ENCODE measurements around the gene BAZ2B.
A peak's percentile ranks its signal among the peaks of the same experiment; 100 is the strongest.
"Not testable (repeated sequence)": the region's sequence is repeated elsewhere in the genome, so short reads cannot be mapped to it uniquely, and the experiment has no call there.

The BAZ2B gene

DNA sequence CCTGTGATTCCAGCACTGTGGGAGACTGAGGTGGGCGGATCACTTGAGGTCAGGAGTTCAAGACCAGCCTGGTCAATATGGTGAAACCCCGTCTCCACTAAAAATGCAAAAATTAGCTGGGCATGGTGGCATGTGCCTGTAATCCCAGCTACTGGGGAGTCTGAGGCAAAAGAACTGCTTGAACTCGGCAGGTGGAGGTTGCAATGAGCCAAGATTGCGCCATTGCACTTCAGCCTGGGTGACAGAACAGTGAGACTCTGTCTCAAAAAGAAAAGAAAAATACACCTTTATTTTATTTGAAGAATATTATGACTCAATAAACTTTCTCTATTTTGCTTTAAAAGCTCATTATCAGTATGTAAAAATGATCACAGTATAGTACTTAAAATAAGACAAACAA is 81.1 kb downstream of the BAZ2B start:
- not testable (repeated sequence) for DNase-seq (ENCODE audit: low spot score)

DNA sequence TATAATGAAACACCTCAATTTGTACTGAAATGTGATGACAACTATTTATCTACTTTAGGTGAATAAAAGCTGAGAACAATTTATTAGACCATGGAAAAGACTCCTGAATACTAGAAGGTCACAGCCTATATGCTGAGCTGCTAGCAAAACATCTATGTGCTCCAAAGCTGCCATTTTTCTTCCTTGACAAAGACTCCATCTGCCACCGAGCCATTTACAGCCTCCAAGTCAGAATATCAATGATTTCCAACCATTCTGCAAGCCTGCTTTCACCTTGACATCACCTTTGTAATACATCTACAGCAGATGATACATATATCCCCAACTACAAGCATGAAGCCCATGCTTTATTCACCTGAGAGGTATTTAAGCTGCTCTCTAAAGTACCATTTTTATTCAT is 84.9 kb downstream of the BAZ2B start:
- DNase-seq (ENCODE audit: low spot score), result no peak

DNA sequence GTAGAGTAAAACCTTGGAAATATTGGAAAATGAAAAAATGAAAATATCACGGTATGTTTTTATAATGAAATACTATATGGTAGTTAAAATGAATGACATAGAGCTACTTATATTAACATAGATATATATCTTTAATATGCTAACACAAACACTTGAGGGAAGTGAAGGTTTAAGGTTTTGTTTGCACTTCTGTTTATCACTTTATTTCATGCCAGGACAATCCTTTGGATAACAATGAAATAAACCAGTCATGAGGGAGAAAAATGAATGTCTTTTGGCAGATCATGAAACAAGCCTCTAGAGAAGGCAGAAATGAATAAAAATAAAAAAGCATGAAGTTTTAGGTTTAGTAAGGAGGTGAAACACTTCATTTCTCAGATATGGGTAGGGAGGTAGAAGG is 89.9 kb downstream of the BAZ2B start:
- DNase-seq (ENCODE audit: low spot score), result no peak

DNA sequence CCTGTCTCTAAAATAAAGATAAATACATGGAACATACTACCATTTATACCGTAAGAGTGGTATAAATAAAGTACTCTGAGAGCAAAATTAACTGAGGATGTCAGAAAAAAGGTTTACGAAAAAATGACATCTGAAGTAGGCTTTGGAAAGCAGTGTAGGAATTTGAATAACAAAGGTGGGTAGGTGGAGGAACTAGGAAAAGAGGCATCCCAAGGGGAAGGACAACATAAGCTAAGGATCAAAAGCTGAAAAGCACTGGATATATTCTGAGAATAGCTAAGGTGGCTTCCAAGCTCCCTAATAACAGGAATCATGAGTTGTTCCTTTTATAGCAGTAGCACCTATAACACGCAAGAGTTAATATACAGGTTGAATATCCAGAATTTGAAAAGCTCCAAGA is 91.3 kb downstream of the BAZ2B start:
- DNase-seq (ENCODE audit: low spot score), result no peak

DNA sequence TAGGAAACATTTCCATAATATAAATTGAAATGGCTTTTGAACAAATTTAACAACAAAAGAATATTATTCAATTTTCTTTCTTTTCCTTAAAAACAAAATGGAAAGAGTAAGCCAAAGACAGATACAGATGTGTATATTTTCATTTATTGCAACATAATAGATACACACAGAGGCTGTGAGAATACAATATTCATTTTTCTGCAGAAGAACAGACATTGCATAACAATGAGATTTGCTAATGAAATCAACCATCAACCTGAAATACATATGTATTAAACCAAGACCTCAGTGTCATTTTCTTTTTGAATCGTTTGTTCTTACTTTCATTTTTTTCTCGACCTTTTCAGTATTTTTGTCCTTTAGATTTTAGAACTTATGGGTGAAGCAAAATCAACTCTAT is 95.1 kb downstream of the BAZ2B start:
- DNase-seq (ENCODE audit: low spot score), result no peak

DNA sequence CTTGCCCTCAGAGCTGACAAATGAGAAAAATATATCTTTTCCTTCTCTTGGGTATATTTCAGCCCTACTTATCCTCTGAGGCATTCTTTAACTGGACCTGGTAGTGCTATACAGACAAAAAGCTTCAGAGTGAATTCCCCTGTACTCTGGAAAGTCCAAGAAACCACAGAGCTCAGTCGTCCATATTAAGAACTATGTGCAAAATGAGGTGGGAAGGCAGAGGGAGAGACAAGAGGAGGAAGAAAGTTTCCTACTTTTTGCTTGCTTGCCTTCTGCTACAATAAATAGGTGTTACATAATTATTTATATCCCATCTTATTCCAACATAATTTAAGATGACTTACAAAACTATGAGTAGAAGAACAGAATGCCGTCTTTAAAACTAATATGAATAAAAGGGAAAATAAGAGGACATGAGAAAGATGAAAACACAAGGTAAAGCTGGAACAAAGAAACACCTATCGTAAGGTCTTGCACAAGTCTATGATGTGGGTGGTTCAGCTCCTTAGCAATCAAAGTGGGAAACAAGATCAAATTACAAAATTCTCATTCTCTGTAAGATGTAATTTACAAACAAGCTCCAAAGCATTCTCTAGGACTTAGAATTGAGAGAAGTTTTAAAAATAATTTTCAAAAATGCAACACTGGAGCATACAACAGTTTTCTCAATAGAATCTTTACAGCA is 97.9 kb downstream of the BAZ2B start:
- DNase-seq (ENCODE audit: low spot score), result no peak

DNA sequence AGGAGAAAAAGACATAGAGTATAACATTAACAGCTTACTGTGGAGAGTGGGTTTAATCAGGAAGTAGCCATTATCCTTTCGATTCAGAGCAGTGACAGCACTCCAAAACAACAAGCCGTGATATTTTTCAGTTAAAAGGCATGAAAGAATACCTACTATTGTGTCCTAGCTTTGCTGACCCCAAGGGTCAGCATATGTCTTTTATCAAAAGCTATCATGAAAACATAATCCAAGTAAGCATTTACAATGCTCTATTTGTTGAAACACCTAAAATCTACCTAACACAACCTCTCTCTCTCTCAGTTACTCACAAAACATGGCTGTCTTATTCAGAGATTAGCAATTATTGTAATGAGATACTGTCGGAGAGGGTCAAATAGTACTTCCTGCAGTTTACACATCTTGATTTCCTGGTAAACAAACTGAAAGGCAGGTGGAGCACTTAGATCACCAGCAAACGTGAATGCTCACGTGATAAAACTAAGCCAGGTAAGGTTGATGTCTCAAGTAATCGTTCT is 100.0 kb downstream of the BAZ2B start:
- DNase-seq (ENCODE audit: low spot score), result peak; percentile 62

DNA sequence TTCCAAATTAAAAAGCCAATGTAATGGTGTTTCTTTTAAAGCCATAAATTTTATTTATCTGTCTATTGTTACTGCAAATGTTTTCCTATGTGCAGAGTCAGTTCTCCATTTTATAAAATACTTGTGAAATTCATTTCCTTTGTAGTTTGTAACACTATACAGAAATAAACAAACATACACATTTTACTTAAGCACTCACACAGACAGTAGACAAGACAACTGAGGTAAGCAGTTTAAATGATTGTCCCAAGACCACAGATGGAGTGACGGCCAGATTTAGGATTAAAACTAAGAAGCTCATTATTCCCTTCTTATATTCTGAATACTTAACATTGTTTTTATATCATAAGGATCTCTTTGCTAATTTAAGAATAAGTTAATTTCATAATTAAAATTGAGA is 100.9 kb downstream of the BAZ2B start:
- no peak for DNase-seq (ENCODE audit: low spot score)

DNA sequence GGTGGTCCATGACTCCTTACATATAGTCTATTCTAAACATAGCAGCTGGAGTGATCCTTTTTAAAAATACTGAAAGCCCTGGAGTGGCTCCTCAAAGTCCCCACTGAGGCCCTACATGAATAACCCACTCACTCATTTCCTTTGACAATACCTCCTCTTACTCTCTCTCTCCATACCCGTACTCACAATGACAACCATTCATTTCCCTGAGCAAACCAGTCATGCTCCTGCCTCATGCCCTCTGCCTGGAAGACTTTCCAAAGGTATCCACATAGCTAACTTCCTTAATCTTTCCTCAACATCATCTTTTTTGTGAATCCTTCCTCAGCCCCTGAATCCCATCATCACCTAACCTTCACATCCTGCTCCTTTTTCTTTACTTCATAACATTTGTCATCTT is 102.6 kb downstream of the BAZ2B start:
- no peak for DNase-seq (ENCODE audit: low spot score)

DNA sequence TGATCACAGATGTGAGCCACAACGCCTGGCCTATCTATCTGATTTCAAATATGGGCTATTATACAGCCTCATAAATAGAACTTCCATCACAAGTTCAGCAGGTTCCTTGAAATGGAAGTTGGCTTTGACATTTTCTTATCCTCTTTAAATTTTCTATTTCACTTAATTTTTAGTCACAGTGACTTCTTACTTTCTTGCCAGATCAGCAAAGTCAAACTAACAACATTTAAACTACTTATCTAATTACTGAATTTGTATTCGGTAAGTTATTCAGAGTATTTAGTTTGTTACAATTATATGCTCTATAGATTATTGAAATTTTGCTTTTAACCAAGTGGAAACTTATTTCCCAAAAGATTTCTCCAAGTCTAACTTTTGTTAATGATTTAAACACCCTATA is 108.2 kb downstream of the BAZ2B start:
- no peak for DNase-seq (ENCODE audit: low spot score)

DNA sequence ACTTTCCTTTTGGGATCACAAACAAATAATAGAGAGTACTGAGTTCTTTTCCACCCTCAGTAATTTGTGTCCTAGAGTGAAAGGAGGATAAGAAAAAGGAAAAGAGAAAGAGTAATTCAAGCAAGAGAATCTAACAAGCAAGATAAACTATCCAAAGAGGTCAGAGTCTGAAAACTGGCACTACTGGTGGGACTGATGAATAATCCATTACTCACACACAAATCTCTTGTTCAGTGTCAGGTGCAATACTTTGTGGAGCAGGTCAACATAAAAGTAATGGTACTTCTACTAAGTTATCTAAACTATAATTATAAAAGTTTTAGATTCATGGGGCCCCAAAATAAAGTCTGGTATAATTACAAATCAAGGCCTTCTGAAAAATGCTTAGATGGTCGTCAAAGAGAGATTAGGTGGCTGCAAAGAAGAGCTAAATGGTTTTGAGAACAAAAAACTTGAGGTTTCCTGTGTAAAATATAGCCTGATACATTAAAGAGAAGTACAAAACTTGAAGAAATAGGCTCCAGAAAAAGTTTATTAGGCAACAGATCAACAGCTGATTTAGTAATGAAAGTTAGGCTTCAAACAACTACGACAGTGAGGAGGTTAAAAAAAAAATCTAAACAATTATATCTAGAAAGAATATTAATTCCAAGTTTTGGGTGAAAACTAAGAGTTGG is 109.4 kb downstream of the BAZ2B start:
- DNase-seq (ENCODE audit: low spot score), result no peak

DNA sequence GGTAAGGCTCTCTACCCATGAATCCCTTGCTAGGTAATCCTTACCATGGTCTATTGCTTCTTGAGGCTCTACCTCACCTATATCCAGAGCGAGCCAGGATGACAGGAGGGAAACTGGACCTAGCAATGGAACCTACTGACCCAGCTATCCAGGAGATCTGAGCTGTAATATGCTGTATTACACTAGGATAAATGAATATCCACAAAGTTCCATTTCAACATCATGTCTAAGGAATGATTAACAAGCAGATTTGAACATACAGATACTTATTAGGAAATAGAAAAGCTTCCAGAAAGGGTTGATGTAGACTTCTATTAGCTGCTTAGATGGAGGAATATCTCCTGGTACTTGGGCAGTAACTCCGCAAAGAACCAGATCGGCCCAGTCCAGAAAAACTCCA is 110.1 kb downstream of the BAZ2B start:
- no peak for DNase-seq (ENCODE audit: low spot score)

DNA sequence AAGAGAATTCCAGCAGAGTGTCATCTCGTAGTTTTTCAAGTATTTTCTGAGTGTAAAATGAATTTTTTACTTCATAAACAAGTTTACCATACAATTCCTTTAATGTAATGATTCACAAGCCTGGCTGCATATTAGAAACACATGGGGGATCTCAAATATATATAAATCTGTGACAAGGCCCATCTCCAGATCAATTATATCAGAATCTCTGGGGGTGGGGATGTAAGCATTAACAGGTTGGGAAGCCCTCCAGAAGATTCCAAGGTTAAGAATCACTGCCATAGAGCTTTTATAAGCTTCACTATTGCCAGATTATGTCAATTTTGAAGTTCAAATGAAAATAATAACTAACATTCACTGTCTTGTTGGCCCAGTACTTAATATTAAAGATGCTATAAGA is 111.2 kb downstream of the BAZ2B start:
- DNase-seq (ENCODE audit: low spot score), result no peak

DNA sequence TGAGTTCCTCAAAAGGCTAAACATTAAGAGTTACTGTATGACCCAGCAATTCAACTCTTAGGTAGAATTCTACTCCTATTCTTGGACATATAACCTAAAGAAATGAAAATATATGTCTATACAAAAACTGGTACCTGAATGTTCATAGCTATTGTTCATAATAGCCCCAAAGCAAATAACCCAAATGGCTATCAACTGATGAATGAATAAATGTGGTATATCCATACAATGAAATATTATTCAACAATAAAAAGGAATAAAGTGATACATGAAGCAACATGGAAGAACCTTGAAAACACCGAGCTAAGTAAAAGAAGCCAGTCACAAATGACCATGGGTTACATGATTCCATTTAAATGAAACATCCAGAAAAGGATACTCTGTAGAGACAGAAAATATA is 114.6 kb downstream of the BAZ2B start:
- no peak for DNase-seq (ENCODE audit: low spot score)

DNA sequence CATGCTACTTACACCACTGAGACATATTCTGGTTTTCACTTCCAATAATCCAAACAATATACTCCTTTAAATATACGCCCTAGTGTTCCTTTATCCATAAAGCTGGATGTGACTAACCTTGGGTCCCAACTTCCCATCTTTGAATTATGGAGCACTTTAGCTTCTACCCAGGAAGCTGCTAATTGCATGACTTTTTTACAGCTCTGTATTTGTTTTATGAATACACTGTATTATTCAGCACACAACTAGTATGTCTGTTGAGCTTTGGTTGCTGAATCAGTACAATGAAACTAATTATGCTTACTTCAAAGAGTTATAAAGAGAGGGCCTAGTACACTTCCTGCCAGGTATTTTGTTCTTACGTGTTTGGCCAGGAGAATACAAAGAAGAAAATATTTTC is 118.5 kb downstream of the BAZ2B start:
- no peak for DNase-seq (ENCODE audit: low spot score)

DNA sequence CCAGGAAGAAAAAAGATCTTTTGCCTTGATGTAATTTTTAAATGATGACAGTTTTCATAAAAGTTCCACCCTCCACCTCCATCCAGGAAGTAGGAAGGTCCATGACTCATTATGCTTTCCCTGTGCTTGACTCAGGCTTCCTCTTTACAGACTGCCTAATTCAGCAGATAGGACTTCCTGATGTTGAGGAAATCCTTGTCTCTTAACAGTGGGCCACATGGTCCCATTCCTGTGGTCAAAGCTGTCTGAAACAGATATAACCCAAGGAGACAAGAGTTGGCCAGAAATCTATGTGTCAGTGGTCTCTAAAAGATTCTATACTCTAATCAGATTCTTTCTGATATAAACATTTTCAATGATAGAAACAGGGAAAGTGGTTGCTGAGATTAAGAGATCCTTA is 119.1 kb downstream of the BAZ2B start:
- DNase-seq (ENCODE audit: low spot score), result peak; percentile 16

DNA sequence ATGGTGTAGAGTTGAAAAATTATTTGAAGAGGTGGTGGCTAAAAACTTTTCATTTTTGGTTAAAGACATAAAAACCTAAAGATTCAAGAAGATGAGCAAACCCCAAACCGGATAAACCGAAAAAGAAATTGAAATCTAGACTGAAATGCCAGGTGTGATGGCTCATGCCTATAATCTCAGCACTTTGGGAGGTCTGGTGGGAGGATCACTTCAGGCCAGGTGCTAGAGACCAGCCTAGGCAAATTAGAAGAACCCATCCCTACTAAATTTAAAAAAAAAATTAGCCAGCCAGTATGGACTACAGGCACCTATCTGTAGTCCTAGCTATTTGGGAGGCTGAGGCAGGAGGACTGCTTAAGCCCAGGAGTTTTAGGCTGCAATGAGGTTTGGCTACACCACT is 126.9 kb downstream of the BAZ2B start:
- no peak for DNase-seq (ENCODE audit: low spot score)

DNA sequence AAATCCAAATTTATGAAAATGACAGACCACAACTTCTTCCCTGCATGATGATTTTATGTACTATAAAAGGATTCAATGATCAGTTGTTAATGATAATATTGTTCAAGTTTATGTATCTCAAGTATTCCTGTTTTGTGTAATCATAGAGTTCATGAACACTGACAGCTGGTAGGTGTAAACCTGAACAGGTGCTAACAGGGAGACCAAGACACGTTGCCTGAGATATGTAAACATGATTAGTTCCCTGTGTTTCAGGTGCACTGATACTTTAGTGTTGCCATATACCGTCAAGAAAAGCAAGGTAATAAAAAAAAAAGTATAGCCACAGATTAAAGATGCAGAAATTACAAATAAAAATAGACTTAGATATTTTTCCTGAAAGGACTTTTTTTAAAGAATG is 131.8 kb downstream of the BAZ2B start:
- DNase-seq (ENCODE audit: low spot score), result no peak

DNA sequence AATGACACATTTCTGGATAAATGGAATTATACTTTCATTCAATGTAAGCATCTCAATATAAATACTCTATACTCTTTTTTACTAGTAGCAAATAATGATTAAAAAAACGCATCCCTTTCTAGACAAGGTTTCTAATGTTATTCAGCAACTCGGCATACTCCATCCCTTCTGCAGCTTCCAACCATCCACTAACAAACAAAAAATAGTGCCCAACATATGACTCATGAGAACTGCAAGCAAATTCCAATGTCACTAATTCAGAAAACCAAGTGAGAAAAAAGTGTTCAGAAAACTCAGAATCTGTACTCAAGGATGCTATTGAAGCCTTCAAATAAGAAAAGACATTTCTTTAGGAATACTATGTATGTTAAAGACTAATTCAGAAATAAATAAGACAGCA is 140.0 kb downstream of the BAZ2B start:
- DNase-seq (ENCODE audit: low spot score), result no peak

DNA sequence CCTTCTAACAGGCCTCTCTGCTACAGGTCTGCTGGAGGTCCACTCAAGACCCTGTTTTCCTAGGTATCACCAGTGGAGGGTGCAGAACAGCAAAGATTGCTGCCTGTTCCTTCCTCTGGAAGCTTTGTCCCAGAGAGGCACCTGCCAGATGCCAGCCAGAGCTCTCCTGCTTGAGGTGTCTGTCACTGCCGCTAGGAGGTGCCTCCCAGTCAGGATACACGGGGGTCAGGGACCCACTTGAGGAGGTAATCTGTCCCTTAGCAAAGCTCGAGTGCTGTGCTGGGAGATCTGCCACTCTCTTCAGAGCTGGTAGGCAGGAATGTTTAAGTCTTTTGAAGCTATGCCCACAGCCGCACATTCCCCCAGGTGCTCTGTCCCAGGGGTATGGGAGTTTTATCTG is 140.6 kb downstream of the BAZ2B start:
- DNase-seq (ENCODE audit: low spot score), result no peak

DNA sequence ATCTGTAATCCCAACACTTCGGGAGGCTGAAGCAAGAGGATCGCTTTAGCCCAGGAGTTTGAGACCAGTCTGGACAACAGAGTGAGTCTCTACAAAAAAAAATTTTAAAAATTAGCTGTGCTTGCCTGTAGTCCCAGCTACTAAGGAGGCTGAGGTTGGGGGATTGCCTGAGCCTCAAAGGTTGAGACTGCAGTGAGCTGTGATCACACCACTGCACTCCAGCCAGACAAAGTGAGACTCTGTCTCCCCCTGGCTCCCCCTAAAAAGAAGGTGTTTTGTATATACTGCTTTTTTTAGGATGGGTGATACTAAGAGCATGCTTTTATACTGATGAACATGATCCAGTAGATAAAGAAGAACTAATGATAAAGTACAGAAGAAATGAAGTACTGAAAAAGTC is 145.0 kb downstream of the BAZ2B start:
- no peak for DNase-seq (ENCODE audit: low spot score)

DNA sequence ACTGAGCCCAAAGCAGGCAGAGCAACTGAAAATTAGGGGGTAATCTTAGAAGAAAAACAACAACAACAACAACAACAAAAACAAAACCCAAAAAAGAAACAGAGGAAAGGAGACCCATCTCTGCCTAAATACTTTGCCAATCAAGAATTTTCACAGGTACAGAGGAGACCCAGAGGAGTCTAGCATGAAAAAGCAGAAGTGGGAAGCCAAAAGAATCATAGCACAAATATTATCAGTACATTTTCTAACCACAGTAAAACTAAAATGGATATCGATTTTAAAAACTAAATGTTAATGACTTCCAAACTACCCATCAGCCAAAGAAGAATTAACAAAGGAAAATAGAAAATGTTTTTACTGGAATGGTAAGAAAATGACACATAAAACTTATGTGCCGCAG is 148.1 kb downstream of the BAZ2B start:
- no peak for DNase-seq (ENCODE audit: low spot score)

DNA sequence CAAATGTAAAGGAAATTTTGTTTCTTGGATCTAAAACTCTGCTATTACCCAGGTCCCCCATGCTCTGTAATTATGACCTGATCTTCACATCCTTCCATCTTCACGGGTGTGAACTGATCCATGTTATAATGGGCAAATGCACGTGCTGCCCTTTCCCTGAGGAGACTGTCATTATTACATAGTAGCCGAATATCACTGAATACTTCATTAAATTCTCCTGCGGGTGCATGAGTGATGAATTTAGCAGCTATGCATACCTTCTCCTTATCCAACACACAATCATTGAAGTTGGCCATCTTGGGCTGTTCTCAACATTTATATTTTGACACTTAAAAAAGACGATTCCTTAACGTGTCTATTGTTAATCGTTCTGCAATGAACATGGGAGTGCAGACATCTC is 153.4 kb downstream of the BAZ2B start:
- no peak for DNase-seq (ENCODE audit: low spot score)

DNA sequence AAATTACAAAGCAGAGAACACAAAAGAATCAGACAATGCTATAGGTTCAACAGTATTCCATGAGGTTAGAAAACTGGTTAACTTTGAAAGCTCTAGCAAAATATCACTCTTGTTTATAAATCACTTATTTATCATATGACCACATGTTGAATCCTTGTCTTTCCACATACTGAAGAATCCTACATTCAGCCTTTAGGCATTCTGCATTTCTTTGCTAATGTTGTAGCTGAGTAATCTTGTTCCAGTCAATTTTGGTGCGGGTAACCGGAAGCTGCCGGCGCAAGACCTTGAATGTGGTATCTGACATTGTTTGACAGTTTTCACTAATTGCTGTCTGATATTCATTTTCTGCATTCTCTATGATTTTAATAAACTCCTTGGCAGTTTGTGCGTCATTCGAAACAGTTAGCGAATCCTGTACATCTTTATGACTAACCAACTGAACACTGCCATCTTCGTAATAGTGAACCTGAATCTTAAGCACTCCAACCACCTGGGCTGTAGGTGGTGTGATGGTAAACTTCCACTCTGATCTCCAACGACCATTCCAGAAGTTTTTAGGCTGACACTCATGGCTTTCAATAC is 154.1 kb downstream of the BAZ2B start:
- DNase-seq (ENCODE audit: low spot score), result no peak

All from CD4-positive, alpha-beta T cell treated with Interleukin-15 for 4 hours (primary cell).